ENCODE measurements around the gene RNF214.
"Not testable (repeated sequence)": the region's sequence is repeated elsewhere in the genome, so short reads cannot be mapped to it uniquely, and the experiment has no call there.

The RNF214 gene

DNA sequence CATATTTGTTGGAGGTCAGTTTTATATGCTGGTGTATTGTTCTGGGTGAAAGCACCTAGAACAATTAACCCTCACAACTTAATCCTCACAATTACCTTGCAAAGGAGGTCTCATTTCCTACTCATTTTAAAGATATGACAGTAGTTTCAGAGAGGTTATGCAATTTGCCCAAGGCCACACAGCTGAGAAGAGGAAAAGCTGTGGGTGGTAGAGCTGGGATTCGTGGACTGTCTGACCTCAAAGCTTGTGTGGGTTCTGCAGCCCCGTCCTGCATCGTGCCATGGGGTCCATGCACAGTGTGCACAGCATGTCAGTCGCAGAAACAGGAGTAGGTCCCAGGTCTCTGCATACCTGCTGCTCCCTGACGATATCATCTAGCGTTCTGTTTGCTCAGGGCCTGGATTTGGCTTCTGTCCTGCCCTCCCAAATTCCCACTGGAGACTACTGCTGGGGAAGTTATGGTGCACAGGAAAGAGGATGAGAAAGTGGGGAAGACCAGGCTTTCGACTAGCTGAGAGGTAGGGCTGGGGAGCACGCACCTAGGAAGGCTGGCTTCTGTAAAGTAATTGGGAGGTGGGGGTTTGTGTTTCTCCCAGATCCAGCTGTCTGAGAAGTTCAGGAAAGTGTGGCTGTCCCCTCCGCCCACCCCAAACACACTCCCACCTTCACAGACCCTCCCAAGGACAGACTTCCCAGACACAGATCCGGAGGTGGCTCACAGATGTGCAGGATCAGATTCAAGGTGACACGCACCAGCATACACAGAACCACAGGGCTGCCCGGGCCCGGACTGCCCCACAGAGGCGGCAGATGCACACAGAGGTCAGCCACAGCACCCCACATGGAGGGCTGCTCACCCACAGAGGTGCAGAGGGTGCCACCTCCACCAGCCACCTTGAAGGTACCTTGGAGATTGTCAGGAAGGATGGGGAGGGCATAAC lies 81.6 kb downstream of the RNF214 start:
- in situ Hi-C loops (cut with HindIII; ENCODE audit: low pct_unique_long_range_greater_than_20kb, low sequenced_read_pairs), result no loop called here
- TF ChIP-seq JUND (IDR thresholded peaks at IDR 0.05; ENCODE audit: low read depth), result no peak

DNA sequence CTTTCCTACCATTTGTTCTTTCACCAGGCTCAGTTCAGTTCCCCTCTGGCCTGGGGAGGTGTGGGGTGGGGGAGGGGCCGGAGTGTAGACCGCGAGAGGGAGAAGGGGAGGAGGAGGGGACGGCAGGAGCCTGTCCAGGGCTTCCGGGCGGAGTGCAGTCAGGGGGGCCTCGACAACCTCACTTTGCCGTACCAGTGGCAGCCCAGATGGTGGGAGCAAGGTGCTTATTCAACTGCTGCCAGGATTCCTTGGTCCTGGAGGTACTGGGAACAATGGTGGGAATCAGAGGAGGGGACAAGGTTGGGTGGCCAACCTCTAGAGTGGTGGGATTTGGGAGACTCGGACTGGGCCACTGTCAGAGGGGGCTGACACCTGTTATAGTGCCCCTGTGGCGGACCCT lies 82.4 kb downstream of the RNF214 start:
- in situ Hi-C loops (cut with HindIII; ENCODE audit: low pct_unique_long_range_greater_than_20kb, low sequenced_read_pairs), result no loop called here
- TF ChIP-seq JUND (IDR thresholded peaks at IDR 0.05; ENCODE audit: low read depth), result no peak
- DNase-seq (ENCODE audit: low read depth in 1 of 2, low spot score in 1 of 2), result no peak

More for the DNA sequence above, 81.6 kb downstream of the RNF214 start:
- DNase-seq (ENCODE audit: low read depth in 1 of 2, low spot score in 1 of 2), result peak; percentile 53 to 62

- in situ Hi-C loops (cut with HindIII; ENCODE audit: low pct_unique_long_range_greater_than_20kb, low sequenced_read_pairs), result no loop called here
- DNase-seq (ENCODE audit: low read depth in 1 of 2, low spot score in 1 of 2), result peak in 1 of 2 experiments; percentile 31
- no peak for TF ChIP-seq JUND (IDR thresholded peaks at IDR 0.05; ENCODE audit: low read depth)
Measured at GRCh38 chr11:117315285-117316196, 83.1 kb downstream of the RNF214 start.

DNA sequence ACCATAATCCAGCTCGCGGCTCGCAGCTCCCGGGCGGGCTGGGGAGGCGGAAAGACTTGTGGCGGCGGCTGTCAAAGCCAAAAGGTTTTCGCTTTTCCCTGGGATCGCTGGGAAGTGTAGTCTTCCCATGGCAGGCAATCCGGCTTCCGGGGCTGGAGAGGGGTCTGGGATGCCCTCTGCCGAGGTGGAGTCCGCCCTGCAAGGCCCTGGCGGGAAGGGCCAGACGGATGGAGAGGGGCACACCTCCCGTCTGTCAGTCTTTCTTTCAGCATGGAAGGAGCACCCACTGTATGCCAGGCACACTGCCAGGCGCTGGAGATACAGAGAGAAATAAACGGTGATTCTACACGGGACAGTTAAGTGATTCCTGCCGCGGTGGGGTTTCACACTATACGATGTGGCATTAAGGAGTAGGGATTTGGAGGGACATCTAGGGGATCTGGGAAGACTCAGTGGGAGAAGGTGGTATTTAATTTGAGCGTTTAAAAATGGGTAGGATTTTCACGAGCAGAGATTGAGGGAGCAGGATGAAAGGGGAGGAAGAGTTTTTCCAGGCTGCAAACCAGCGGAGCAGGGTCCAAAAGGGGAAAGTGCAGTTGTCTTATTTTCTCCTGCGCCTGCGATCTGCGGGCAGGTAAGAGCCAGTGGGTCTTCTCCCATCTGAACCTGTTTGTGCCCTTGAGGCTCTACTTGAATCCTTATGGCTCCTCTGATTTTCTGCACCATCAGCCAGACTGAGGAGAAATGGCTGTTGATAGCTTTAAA lies 83.9 kb downstream of the RNF214 start, which contains the start of gene BACE1:
Gene BACE1 (minus strand): TSS at position 60 of the 765 bp plus-strand sequence. CDS start 461 bp downstream, outside the sequence.
- in situ Hi-C loops (cut with HindIII; ENCODE audit: low pct_unique_long_range_greater_than_20kb, low sequenced_read_pairs), result no loop called here
- peak; percentile 90 to 92 for DNase-seq (ENCODE audit: low read depth in 1 of 2, low spot score in 1 of 2)
- TF ChIP-seq JUND (IDR thresholded peaks at IDR 0.05; ENCODE audit: low read depth), result no peak

DNA sequence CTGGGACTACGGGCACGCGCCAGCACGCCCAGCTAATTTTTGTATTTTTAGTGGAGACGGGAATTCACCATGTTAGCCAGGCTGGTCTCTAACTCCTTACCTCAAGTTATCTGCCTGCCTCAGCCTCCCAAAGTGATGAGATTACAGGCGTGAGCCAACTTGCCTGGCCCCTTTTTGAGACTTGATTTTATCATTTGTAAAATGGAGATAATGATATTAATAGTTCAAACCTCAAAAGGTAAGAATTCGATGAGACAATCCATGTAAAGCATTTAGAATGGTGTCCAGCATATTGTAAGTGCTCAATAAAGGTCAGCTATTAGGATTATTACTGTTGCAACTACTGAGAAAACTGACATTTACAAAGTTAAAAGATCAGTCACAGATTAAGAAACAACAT lies 86.3 kb downstream of the RNF214 start:
- in situ Hi-C loops (cut with HindIII; ENCODE audit: low pct_unique_long_range_greater_than_20kb, low sequenced_read_pairs), result no loop called here
- no peak for DNase-seq (ENCODE audit: low read depth in 1 of 2, low spot score in 1 of 2)
- TF ChIP-seq JUND (IDR thresholded peaks at IDR 0.05; ENCODE audit: low read depth), result no peak

GRCh38 chr11:117319214-117319840 lies 86.9 kb downstream of the RNF214 start:
- TF ChIP-seq JUND (IDR thresholded peaks at IDR 0.05; ENCODE audit: low read depth), result no peak
- in situ Hi-C loops (cut with HindIII; ENCODE audit: low pct_unique_long_range_greater_than_20kb, low sequenced_read_pairs), result no loop called here
- no peak for DNase-seq (ENCODE audit: low read depth in 1 of 2, low spot score in 1 of 2)

DNA sequence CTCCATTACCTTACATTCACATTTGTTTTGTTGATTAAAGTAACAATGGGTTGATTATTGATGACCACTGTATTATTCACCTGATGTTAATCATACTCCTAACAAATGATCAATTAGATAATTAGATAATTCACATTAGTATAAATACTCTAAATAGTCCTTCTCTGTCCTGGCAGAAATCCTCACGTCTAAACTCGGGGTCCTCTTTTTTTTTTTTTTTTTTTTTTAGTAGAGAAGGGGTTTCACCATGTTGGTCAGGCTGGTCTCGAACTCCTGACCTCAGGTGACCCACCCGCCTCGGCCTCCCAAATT lies 94.7 kb downstream of the RNF214 start:
- in situ Hi-C loops (cut with HindIII; ENCODE audit: low pct_unique_long_range_greater_than_20kb, low sequenced_read_pairs), result not testable (repeated sequence)

DNA sequence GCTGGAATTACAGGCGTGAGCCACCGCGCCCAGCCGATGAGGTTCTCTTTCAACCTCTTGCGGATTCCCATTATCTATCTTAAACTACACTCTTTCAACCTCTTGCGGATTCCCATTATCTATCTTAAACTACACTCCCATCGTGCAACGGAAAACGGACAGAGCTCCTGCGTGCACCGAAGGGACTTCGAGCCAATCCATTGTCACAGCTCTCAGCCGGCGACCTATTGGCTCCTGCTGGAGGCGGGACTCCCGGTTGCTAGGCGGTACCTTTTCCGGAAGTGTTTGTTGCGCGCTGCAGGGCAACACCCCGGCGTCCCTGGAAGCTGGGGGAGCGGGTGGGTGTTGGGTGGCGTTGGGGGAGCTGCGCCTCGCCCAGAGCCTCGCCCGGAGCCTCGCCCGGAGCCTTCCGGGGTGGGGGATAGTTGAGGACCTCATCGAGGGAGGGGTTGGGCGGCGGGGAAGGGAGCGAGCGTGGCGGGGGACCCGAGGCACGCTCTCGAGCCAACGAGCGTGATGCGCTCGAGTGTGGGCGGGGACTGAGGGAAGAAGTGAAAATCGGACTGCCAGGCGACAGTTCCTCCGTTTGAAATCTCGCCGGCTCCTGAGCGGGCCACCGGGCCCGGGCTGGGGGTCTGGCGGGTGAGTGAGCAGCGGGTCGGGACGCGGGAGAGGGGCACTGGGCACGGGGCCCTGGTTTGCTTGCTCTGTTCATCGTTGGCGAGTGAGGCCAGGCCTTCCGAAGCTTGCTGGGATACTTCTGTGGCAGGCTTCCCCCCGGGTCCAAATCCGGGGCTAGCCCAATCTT lies 95.3 kb downstream of the RNF214 start, which contains the start of gene CEP164:
Gene CEP164 (plus strand): TSS at position 288 of the 808 bp plus-strand sequence. CDS start 10,733 bp downstream, outside the sequence.
- peak; percentile 98 to 99 for DNase-seq (ENCODE audit: low read depth in 1 of 2, low spot score in 1 of 2)
- TF ChIP-seq JUND (IDR thresholded peaks at IDR 0.05; ENCODE audit: low read depth), result no peak
- in situ Hi-C loops (cut with HindIII; ENCODE audit: low pct_unique_long_range_greater_than_20kb, low sequenced_read_pairs), result no loop called here

More for the DNA sequence above, 94.7 kb downstream of the RNF214 start:
- not testable (repeated sequence) for DNase-seq (ENCODE audit: low read depth in 1 of 2, low spot score in 1 of 2)

- in situ Hi-C loops (cut with HindIII; ENCODE audit: low pct_unique_long_range_greater_than_20kb, low sequenced_read_pairs), result no loop called here
- DNase-seq (ENCODE audit: low read depth in 1 of 2, low spot score in 1 of 2), result peak; percentile 24 to 36
- TF ChIP-seq JUND (IDR thresholded peaks at IDR 0.05; ENCODE audit: low read depth), result no peak
Measured at GRCh38 chr11:117328375-117329010, 96.0 kb downstream of the RNF214 start.

GRCh38 chr11:117332843-117333242 lies 100.4 kb downstream of the RNF214 start:
- DNase-seq (ENCODE audit: low read depth in 1 of 2, low spot score in 1 of 2), result no peak
- in situ Hi-C loops (cut with HindIII; ENCODE audit: low pct_unique_long_range_greater_than_20kb, low sequenced_read_pairs), result no loop called here
- TF ChIP-seq JUND (IDR thresholded peaks at IDR 0.05; ENCODE audit: low read depth), result no peak
